HG03457 (cell line): ENCODE results near the gene SAT1.

Experiments used
- ATAC-seq: cut with Tn5 transposase; IDR thresholded peaks from one replicate; pipeline ENCODE4 v1.9.1; 2021; ENCODE audit warnings: moderate number of reproducible peaks; ENCODE audit not compliant: unreplicated experiment

The SAT1 gene

DNA sequence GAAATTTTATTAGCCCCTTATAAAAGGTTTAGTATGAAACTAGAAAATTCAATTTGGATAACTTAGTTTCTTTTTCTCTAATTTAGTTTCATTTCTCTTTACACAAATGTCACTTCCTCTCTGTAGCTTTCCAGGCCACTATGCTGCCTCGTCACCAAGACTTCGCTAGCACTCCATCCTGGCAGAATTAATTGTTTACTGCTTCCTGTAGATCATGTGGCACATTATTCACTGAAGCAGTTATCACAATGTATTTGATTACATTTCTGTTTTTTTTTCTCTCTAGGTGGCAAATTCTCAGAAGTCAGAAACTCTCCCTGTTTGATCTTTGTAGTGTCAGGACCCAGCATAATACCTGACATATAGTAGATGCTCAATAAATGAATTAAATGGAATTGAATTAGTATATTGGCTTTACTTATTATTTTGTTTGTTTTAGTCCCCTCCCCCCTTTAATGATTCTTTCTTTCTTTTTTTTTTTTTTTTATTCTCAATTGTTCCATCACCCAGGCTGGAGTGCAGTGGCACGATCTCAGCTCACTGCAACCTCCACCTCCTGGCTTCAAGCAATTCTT, 9.3 kb upstream of the SAT1 start:
- peak; percentile 75 for ATAC-seq

DNA sequence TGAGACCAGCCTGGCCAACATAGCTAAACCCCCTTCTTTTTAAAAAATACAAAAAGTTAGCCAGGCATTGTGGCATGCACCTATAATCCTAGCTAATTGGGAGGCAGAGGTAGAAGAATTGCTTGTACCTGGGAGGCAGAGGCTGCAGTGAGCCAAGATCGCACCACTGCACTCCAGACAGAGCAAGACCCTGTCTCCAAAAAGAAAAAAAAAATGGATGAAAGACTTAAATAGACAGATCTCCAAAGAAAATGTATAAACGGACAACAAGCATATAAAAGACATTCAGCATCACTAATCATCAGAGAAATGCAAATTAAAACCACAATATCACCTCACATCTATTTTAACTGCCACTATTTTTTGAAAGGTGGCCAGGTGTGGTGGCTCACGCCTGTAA, 6.6 kb upstream of the SAT1 start:
- ATAC-seq = no peak

DNA sequence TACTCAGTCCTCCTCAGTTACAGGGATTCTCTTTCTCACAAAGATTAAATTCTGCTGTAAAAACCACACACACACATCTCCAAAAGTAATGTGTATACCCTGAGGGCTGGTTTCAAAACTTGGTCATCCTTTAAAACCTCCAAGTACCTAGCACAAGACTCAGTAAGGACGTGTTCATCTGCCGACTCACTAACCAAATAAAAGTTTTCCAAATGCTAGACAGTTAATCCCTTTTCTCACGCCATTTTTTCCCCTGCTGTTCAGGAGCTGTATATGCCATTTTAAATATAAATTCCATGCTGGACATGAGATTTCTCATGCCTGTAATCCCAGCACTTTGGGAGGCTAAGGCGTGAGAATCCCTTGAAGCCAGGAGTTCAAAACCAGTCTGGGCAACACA, 3.9 kb upstream of the SAT1 start:
- no peak for ATAC-seq

DNA sequence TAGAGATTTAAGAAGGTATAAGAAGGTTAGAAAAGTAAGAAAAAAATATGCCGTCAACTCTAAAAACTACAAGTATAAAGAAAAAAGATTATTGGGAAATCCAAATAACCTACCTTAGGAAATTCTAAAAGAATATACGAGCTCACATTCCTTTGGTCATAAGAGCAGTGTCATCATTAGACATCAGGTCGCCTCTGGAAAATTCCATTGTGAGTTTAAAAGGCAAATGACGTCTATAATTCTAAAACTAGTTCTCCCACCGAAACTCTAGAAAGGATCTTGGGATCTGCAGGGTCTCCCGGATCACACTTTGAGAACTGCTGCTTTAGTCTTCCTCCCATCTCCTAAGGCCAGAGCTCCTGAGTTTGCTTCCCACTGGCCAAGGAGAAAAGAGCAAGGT, 518 bp upstream of the SAT1 start:
- no peak for ATAC-seq

DNA sequence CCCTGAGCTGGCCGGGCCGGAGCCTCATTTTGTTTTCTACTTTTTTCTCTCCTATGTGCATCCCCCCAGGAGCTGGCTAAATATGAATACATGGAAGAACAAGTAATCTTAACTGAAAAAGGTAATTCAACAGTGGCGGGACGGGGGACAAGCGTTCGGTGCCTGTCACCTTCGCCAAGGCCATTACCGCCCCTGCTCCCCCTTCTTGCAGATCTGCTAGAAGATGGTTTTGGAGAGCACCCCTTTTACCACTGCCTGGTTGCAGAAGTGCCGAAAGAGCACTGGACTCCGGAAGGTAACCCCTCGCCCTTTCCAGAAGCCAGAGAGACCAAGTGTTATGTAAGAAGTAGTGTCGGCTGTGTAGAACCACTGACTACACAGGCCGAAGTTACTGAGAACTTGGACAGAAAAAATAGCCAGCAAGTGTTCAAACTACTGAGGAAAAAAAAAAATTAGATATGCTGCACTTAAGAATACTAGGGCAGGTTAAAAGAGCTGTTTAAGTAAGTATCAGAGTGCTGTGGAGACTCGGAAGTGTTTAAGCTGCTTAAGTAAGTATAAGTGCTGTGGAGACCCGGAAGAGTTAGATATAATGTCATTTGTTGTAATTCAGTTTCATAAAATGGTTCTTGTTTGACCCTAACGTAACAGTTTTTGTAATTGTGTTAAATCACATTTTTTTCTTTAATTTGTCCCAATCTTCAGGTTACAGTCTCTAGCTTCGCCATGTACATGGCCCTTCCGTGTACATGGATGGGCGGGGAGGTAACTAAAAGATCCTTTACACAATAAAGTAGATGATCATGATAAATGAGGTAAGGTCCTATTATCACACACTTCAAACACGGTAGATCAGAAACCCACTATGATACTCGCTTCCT, 856 bp downstream of the SAT1 start:
- ATAC-seq = no peak

DNA sequence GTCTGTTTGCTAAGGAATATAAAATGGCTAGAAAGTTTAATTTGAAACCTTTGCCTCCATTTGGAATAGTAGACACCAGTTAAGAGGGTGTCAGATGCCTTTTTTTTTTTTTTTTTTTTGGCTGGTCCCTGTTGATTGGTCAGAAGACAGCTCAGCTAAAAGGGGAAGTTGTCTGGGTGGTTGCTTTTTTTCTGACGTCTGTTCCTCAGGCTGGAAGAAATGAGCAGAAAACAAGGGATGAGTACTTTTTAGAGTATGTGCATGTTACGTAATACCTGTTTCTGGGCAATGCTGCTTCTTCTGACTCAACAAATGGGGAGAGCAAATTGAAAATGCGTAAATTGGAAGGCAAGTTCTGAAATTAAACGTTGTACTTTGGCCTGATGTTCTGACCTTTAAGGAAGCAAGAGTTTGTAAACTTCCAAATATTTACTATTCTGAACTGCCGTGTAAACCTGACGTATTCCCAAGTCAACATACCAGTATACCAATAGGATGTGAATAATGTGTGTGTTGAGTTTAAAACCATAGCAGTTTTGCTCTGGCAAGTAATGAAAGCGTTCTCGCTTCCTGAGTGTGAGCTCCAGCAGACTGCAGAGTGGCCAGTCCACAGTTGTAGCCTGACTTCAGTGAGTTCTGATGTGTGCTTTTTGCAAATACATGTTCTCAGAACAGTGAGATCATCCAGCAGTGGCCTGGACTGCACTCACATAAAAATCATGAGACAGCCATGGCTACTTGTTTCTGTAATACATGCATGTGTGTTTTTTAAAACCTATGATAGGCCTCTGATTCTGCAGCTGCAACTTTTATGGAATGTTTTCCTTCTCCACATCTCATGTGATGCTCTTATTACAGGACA, 1.7 kb downstream of the SAT1 start:
- no peak for ATAC-seq

DNA sequence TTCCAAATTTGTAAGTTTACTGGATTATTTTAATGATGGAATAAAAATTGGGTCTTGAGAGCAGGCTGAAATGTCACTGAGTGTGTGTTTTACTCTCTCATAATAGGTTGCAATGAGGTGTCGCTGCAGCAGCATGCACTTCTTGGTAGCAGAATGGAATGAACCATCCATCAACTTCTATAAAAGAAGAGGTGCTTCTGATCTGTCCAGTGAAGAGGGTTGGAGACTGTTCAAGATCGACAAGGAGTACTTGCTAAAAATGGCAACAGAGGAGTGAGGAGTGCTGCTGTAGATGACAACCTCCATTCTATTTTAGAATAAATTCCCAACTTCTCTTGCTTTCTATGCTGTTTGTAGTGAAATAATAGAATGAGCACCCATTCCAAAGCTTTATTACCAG, 2.6 kb downstream of the SAT1 start:
- ATAC-seq = no peak

DNA sequence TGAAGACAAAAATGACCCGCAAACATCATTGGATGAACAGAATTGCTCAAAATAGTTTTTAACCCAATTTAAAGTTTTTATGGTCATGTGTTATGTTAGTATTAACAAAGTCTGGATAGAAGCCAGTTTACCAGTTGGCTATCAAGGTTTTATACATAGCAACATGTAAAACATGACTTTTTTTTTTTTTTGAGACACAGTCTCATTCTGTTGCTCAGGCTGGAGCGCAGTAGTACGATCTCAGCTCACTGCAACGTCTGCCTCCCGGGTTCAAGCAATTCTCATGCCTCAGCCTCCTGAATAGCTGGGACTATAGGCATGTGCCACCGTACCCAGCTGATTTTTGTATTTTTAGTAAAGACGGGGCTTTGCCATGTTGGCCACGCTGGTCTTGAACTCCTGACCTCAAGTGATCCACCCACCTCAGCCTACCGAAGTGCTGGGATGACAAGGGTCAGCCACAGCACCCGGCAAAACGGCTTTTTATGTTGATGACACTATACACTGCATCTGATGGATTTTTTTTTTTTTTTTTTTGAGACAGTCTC, 3.4 kb downstream of the SAT1 start:
- ATAC-seq = no peak

DNA sequence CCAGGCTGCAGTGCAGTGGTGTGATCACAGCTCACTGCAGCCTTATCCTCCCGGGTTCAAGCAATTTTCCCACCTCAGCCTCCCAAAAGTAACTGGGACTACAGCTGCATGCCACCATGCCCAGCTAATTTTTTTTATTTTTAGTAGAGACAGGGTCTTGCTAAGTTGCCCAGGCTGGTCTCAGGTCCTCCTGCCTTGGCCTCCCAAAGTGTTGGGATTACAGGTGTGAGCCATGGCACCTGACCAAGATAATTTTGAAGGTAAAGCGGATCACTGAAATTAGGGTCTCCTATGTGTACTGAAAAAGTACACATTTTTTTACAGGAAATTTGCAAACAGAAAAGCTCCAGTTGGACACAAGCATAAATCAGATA, 4.8 kb downstream of the SAT1 start:
- no peak for ATAC-seq

DNA sequence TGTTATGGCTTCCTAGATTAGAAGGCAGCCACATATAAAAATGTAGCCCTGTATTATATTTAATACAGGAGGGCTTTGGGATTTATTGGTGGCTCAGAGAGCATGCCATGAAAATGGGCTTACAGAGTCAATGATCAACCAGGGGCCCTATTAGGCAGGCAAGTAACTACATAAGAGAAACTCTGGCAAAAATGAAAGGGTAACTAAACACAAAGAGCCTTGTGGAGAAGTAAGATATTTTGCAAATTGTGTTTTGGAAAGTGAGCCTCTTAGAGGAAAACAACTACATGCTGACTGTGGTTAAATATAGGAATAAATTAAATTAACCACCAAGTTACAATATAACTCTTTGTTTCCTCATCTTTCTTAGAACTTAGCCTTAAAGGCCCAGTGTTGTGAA, 5.5 kb downstream of the SAT1 start:
- no peak for ATAC-seq

DNA sequence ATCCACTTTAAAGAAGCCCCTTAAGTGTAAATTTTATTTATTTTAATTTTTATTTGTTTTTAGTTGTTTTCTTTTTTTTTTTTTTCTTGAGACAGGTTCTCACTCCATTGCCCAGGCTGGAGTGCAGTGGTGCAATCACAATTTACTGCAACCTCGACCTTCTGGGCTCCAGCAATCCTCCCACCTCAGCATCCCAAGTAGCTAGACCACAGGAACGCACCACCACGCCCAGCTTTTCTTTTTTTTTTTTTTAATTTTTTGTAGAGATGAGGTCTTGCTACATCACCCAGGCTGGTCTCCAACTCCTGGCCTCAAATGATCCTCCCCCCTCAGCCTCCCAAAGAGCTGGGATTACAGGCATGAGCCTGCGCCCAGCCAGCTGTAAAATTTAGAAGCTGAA, 6.0 kb downstream of the SAT1 start:
- no peak for ATAC-seq

DNA sequence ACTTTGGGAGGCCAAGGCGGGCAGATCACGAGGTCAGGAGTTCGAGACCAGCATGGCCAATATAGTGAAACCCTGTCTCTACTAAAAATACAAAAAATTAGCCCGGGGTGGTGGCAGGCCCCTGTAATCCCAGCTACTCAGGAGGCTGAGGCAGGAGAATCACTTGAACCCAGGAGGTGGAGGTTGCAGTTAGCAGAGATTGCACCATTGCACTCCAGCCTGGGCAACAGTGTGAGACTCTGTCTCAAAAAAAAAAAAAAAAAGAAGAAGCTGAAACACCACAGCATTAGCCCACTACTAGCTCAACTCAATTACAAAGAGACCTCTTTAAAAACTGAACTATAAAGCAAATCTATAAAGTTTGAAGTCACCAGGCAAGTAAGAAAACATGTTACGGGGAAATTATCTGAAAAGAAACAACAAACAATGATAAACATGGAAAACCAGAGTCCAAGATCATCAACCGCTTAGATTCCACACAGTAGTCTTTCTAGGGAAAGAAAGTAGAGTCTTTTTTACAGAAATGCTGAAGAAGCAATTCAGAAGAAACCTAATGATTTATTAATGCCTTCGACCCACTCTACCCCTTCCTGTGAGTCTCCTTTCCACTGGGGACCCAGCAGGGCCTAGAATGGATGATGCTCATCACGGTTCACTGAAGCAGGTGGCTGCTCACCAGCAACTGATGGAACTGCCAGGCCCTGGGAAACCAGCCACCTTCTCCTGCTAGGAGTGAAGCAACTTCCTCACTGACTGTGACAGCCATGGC, 6.6 kb downstream of the SAT1 start:
- ATAC-seq = no peak

DNA sequence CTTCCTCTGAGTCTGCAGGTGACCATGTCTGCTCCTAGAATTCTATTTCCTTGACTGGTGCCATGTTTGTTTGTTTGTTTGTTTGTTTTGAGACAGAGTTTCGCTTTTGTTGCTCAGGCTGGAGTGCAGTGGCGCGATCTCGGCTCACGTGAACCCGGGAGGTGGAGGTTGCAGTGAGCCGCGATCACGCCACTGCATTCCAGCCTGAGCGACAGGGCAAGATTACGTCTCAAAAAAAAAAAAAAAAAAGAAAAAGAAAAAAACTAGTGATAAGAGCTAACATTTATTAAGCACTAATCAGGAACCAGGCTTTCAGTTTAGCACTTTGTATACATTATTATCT, 7.2 kb downstream of the SAT1 start:
- ATAC-seq = no peak

DNA sequence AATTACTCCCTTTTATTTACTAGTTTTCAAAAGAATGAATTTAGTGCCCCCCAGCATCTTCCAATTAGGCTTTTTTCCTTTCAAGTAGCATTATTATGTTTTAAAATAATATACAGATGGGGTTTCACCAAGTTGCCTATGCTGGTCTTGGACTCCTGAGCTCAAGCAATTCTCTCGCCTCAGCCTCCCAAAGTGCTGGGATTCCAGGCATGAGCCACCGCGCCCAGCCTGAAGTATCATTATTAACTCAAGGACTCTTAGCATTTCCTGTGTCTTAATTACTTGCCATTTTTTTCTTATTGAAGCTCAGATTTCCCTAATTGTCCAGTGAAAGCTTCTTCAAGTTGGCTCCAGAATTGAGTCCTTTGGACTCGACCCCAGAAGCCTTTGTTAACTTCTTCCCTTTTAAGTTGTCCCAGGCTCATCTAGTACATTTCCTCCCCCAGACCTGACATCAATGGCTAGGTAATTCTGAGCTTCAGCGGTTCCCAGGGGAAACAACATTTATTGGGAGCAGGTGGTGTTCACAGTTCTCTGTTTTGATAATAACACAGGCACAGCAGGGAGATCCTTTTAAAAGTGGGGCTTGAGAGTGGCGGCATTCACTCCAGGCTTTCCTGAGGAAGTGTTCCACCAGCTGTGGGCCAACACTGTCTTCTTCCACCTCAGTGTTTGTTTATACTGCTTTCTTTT, 10.0 kb downstream of the SAT1 start:
- no peak for ATAC-seq

DNA sequence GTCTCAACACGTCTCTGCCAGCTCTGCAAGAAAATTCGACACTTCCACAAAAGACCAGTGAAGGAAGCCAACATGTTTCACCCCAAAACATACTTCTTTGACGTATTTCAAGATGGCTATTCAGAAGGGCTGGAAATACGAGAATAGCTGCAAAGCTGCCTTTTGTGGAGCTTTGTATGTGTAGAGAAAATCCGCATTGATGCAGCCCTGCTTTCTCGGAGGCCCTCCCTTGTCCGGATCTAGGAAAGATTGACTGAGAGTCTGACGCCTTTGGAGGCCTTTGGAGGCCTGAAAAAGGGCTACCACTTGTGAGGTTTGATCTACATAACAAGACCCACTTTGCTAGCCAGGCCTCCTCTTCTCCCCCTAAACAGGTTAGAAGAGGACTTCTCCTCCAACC, 12.2 kb downstream of the SAT1 start:
- ATAC-seq = no peak

DNA sequence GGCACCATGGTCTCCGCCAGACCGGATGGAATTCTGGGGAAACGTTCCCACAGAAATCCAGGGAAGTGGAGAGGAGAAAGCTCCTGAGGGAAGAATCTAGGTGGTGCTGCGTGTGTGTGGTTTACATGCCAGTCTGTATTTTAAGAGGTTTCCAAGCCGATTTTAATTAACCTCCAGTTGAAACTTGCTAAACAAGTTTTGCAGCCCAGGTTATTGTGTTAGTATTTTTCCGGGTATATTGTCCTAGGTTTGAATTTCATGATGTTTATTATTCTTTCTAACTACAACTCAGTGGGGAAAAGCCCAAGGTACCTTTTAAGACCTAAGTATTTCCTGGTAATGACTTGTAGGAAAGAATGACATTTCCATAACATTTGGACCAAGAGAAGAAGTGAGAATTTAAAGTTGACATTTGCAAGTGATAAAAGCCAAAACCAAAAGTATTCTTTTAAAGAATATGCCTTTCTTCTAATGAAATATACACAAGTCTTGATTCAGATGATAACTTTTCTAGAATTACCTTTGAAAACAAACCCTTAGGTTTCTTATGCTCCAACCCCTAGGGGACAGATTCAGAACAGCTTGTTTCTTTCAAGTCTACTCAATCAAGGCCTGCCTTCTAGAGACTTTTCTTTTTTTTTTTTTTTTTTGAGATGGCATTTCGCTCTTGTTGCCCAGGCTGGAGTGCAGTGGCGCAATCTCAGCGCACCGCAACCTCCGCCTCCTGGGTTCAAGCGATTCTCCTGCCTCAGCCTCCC, 14.6 kb downstream of the SAT1 start:
- no peak for ATAC-seq

DNA sequence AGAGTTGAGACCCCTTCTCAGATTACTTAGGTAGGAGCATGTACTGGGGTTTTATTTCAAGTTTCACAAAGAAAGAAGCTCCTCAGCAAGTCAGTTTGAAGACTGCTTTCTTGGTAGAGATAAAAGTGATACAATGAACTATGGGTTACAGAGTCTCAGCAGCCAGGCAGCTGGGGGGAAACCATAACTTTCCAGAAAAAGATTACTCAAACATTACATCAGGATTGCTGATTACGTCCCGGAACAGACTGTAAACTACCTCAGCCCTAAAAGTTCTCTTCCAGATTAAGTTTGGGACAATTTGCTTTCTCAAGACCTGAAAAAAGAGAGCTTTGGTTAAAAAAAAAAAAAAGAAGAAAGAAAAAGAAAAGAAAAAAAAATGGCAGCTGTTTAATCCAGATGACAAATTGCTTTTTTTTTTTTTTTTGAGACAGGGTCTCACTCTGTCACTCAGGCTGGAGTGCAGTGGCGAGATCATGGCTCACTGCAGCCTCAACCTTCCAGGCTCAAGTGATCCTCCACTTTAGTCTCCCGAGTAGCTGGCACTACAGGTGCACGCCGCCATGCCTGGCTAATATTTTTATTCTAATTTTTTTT, 16.6 kb downstream of the SAT1 start:
- no peak for ATAC-seq

DNA sequence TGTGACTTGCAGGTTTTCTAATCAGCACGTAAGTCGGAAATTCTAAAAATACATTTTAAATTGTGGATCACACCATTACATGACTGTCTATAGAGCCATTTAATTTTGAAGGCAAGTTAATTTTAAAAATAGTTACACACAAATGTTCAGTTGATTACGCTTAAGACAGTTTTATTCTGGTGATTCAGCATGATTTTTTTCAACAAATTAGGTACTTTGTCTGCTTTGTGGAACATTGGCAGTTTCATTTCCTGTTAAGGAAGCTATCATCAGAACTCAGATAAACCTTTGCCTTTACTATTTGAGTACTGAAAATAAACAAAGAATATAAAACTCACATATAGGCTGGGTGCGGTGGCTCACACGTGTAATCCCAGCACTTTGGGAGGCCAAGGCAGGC, 19.5 kb downstream of the SAT1 start:
- no peak for ATAC-seq

DNA sequence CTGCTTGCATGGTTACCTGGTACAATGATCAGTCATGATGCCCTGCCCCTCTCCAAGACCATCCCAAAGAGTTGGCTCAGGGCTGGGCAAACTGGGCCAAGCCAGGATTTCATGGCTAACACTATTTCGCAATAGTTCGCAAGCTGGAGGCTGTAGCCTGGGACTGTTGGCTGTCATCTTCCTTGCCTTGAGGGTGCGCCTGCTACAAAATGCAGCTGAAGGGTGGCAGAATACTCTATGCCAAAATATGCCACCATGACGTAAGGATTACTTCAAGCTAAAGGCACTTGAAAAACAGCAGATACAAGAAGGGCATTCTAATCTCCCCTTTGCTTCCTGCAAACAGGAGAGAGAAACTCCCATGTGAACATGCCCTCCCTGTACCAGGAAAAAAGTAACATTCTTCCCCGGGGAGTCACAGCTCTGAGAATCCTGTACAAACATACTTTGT, 21.0 kb downstream of the SAT1 start:
- ATAC-seq = no peak
